DND-41 (cell line): ENCODE measurements around the gene PHAX.

Source experiments
- CTCF ChIP-seq: IDR thresholded peaks from 2 replicates; pipeline ENCODE4 v1.5.1; 2012; ENCODE audit warnings: borderline replicate concordance, low read length, moderate library complexity, mild to moderate bottlenecking; ENCODE audit not compliant: poor library complexity, severe bottlenecking; ENCODE audit errors: extremely low read depth
- EZH2 ChIP-seq: IDR thresholded peaks from 3 replicates; pipeline ENCODE4 v1.6.1; 2012; ENCODE audit warnings: borderline replicate concordance, low read depth, mild to moderate bottlenecking, moderate library complexity, low read length, inconsistent platforms; ENCODE audit not compliant: severe bottlenecking

GRCh38 chr5:126610160-126610559, 9.4 kb downstream of the PHAX start:
- TF ChIP-seq CTCF: no peak
- TF ChIP-seq EZH2: no peak
